ENCODE measurements around the gene CLDN7.

Gene CLDN7

GRCh38 chr17:7218166-7218565, 44.1 kb downstream of the CLDN7 start:
- DNase-seq, result no peak

GRCh38 chr17:7217113-7217987, 44.9 kb downstream of the CLDN7 start:
- no peak for DNase-seq

- DNase-seq, result no peak
These were observed 45.8 kb downstream of the CLDN7 start for GRCh38 chr17:7216242-7217112.

- DNase-seq, result no peak
These were observed 46.6 kb downstream of the CLDN7 start for GRCh38 chr17:7215652-7216180.

GRCh38 chr17:7215136-7215638, 47.1 kb downstream of the CLDN7 start:
- no peak for DNase-seq

GRCh38 chr17:7214300-7215135, 47.8 kb downstream of the CLDN7 start:
- DNase-seq, result peak; percentile 77

- DNase-seq, result no peak
These were observed 48.4 kb downstream of the CLDN7 start for GRCh38 chr17:7213895-7214299.

GRCh38 chr17:7211491-7212273, 50.6 kb downstream of the CLDN7 start:
- DNase-seq, result no peak
